Progenitor cell of endocrine pancreas (in vitro differentiated cells): ENCODE results near the gene VILL. TPM values are rescaled to one million over a fixed set of nuclear protein-coding genes. Genes with fewer than 3 reads are reported as not detected.

ENCODE experiments used
- DNase-seq: peaks from one replicate; pipeline ENCODE4 v3.0.0; 2021; ENCODE audit warnings: low spot score; ENCODE audit not compliant: unreplicated experiment
- H3K27ac Mint-ChIP-seq: 2 replicates; pipeline ENCODE4 v1.8.0; 2021; ENCODE audit warnings: mild to moderate bottlenecking, moderate library complexity, mixed read lengths
- H3K27me3 Mint-ChIP-seq: 2 replicates; pipeline ENCODE4 v1.8.0; 2021; ENCODE audit warnings: mixed read lengths
- H3K36me3 Mint-ChIP-seq: 2 replicates; pipeline ENCODE4 v1.8.0; 2022; ENCODE audit warnings: mixed read lengths; ENCODE audit not compliant: insufficient read depth
- H3K4me1 Mint-ChIP-seq: 2 replicates; pipeline ENCODE4 v1.8.0; 2021; ENCODE audit warnings: low read depth, mixed read lengths
- H3K4me3 Mint-ChIP-seq: 2 replicates; pipeline ENCODE4 v1.8.0; 2021; ENCODE audit warnings: low read depth, mild to moderate bottlenecking, moderate library complexity, mixed read lengths
- H3K9me3 Mint-ChIP-seq: 2 replicates; pipeline ENCODE4 v1.8.0; 2021; ENCODE audit warnings: low read depth, mixed read lengths
- CTCF ChIP-seq: fragments of 200-600 bp; sonication (generic); IDR thresholded peaks from one replicate; pipeline ENCODE4 v1.5.0; 2021; ENCODE audit warnings: antibody characterized with exemption, mild to moderate bottlenecking; ENCODE audit not compliant: unreplicated experiment
- total RNA-seq: library from RNA; stranded (reverse); gene quantifications from 2 replicates; pipeline ENCODE4 v1.2.1, GENCODE V29; 2021

The VILL gene
- total RNA-seq, 1 donor from 2014 or later, result 6.8 TPM

DNA sequence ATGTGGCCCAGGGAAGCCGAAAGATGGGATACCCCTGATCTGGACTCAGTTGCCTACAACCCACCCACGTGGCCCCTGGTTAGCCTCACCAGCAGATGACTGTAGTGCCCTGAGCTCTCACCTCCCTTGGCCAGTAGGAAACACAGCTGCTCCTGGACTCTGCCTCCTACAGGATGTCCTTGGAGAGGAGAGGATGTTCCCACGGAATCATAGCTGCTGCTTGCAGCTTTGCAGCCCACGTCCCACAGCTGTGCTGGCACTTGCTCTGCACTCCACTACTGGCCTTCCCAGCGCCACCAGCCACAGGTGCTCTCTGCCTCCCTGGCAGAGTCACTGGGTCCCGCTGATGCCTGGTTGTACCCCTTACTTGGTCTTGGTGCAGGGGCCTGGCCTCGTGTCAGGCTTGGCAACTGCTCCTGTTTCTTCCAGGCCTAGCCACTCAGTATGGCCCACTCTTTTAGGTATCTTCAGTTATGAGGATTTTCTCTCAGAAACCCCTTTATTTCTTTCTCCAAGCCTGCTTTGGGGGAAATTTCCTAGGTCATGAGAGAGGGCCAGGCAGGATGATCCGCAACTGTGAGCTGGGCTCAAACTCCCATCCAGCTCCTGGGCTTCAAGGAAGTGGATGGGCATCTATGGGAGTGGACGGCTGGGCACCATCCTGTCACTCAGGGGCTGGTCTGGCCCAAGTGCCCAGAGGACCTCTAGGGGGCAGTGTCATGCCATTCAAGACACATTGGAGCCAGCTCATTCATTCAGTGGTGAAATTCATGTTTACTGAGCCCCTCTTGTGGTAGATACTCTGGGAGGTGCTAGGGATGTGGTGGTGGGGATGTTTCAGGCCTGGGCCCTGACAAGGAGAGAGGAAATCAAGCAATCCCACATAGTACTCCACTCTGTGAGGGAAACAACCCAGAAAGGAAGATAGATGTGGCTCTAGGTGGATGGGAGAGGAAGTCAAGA, 16.2 kb upstream of the VILL start:
- Mint-ChIP-seq H3K27ac (peak overlapping the region; percentile 14), H3K36me3 (peaks cover 19% of the 10 kb centered on the region), H3K27me3 (no peaks in the 10 kb centered on the region), H3K4me3 (no peak overlapping the region), H3K9me3 (no peaks in the 10 kb centered on the region), H3K4me1 (peaks cover 5% of the 10 kb centered on the region)
- DNase-seq, result peak; percentile 59
- peak; percentile 85 for TF ChIP-seq CTCF

DNA sequence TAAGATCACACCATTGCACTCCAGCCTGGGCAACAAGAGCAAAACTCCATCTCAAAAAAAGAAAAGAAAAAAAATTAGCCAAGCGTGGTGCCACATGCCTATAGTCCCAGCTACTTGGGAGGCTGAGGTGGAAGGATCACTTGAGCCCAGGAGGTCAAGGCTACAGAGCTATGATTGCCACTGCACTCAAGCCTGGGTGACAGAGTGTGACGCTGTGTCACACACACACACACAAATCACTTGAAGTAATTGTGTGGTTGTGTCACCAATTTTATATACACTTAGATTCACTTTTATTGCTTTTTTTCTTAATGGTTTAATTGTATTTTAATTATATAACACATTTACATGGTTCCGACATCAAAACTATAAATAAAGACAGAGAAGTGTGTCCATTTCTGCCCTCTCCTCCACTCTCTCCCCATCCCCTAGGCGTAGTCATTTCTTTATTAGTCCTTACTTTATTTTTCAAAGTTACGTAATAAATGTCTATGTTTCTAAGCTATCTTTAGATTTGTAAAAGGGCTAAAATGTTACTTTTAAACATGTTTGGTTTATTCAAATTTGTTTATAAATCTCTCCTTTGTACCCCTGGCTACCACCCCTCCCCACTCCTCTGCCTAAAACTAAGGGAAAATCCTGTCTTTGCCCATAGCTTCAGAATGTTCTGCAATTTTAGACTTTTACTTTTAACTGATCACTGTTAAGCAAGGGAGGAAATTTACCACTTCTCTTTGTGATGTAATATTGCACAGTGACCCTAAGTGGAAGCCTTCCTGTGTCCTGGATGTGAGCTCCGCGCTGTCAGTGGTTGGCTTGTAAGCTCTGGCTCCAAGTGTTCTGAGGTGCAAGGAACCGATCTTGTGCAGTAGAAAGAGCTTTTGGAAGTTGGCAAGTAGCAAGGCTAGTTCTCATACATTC, 10.8 kb upstream of the VILL start:
- peak overlapping the region; percentile 73 for H3K27ac Mint-ChIP-seq
- H3K27me3 Mint-ChIP-seq, result no peaks in the 10 kb centered on the region
- peaks cover 18% of the 10 kb centered on the region for H3K36me3 Mint-ChIP-seq

GRCh38 chr3:37980462-37981347, 9.9 kb upstream of the VILL start:
- no peak for DNase-seq
- no peak for TF ChIP-seq CTCF
- peaks cover 11% of the 10 kb centered on the region for H3K4me1 Mint-ChIP-seq
- no peaks in the 10 kb centered on the region for H3K9me3 Mint-ChIP-seq
- H3K4me3 Mint-ChIP-seq, result no peak overlapping the region
- no peaks in the 10 kb centered on the region for H3K27me3 Mint-ChIP-seq
- H3K36me3 Mint-ChIP-seq, result peaks cover 21% of the 10 kb centered on the region
- no peak overlapping the region for H3K27ac Mint-ChIP-seq

More for the DNA sequence above, 10.8 kb upstream of the VILL start:
- no peak overlapping the region for H3K4me3 Mint-ChIP-seq
- H3K4me1 Mint-ChIP-seq, result peaks cover 3% of the 10 kb centered on the region
- TF ChIP-seq CTCF, result no peak
- no peak for DNase-seq
- no peaks in the 10 kb centered on the region for H3K9me3 Mint-ChIP-seq

GRCh38 chr3:37981348-37981664, 9.3 kb upstream of the VILL start:
- no peak for DNase-seq
- Mint-ChIP-seq H3K4me1 (peaks cover 17% of the 10 kb centered on the region), H3K27ac (no peak overlapping the region), H3K4me3 (no peak overlapping the region), H3K27me3 (no peaks in the 10 kb centered on the region), H3K36me3 (peaks cover 20% of the 10 kb centered on the region), H3K9me3 (no peaks in the 10 kb centered on the region)
- TF ChIP-seq CTCF, result no peak
